ENCODE data around the gene NTRK3.

DNA sequence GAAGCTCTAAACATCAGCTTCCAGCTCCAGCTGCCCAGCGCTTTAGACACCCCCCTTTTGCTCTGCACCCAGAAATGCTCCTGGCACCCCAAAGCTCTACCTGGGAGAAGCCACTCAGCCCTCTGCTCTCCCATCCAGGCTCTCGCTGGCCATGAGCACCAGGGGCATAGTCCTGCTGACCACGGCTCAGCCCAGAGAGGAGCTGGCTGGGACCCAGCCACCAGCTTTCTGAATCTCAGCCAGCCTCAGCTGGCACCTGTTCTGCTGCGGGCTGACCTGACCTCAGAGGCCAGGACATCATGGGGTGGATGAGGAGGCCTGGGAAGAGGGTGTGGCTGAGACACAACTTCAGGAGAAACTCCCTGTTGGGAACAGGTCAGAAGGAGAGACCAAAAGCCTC is 8.6 kb downstream of the NTRK3 start:
- TF ChIP-seq POLR2AphosphoS5 (IDR thresholded peaks at IDR 0.05; ENCODE audit: low read depth) (no peak), GABPA (IDR thresholded peaks at IDR 0.05; ENCODE audit: low read depth) (no peak), SPI1 (IDR thresholded peaks at IDR 0.05; ENCODE audit: borderline replicate concordance, low read depth) (no peak)
- TF ChIP-seq, protein P1, sequence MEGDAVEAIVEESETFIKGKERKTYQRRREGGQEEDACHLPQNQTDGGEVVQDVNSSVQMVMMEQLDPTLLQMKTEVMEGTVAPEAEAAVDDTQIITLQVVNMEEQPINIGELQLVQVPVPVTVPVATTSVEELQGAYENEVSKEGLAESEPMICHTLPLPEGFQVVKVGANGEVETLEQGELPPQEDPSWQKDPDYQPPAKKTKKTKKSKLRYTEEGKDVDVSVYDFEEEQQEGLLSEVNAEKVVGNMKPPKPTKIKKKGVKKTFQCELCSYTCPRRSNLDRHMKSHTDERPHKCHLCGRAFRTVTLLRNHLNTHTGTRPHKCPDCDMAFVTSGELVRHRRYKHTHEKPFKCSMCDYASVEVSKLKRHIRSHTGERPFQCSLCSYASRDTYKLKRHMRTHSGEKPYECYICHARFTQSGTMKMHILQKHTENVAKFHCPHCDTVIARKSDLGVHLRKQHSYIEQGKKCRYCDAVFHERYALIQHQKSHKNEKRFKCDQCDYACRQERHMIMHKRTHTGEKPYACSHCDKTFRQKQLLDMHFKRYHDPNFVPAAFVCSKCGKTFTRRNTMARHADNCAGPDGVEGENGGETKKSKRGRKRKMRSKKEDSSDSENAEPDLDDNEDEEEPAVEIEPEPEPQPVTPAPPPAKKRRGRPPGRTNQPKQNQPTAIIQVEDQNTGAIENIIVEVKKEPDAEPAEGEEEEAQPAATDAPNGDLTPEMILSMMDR (IDR thresholded peaks at IDR 0.05; ENCODE audit: insufficient read depth, low read length), result no peak
- TF ChIP-seq, protein P2, sequence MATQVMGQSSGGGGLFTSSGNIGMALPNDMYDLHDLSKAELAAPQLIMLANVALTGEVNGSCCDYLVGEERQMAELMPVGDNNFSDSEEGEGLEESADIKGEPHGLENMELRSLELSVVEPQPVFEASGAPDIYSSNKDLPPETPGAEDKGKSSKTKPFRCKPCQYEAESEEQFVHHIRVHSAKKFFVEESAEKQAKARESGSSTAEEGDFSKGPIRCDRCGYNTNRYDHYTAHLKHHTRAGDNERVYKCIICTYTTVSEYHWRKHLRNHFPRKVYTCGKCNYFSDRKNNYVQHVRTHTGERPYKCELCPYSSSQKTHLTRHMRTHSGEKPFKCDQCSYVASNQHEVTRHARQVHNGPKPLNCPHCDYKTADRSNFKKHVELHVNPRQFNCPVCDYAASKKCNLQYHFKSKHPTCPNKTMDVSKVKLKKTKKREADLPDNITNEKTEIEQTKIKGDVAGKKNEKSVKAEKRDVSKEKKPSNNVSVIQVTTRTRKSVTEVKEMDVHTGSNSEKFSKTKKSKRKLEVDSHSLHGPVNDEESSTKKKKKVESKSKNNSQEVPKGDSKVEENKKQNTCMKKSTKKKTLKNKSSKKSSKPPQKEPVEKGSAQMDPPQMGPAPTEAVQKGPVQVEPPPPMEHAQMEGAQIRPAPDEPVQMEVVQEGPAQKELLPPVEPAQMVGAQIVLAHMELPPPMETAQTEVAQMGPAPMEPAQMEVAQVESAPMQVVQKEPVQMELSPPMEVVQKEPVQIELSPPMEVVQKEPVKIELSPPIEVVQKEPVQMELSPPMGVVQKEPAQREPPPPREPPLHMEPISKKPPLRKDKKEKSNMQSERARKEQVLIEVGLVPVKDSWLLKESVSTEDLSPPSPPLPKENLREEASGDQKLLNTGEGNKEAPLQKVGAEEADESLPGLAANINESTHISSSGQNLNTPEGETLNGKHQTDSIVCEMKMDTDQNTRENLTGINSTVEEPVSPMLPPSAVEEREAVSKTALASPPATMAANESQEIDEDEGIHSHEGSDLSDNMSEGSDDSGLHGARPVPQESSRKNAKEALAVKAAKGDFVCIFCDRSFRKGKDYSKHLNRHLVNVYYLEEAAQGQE (IDR thresholded peaks at IDR 0.05; ENCODE audit: insufficient replicate concordance, low read depth), result no peak
